HK-2 (cell line): ENCODE results near the gene RALGAPB.

Experiments used
- DNase-seq: peaks from one replicate; pipeline ENCODE4 v3.0.0-alpha.2; 2018; ENCODE audit not compliant: unreplicated experiment

RALGAPB gene

GRCh38 chr20:38609815-38610214 lies 137.2 kb downstream of the RALGAPB start:
- DNase-seq = no peak

- no peak for DNase-seq
Measured at GRCh38 chr20:38610521-38610920, 137.9 kb downstream of the RALGAPB start.

GRCh38 chr20:38612751-38613515 lies 140.3 kb downstream of the RALGAPB start:
- no peak for DNase-seq

- DNase-seq = no peak
Measured at GRCh38 chr20:38615283-38615682, 142.6 kb downstream of the RALGAPB start.

- no peak for DNase-seq
Measured at GRCh38 chr20:38616457-38616856, 143.8 kb downstream of the RALGAPB start.

GRCh38 chr20:38617011-38617829 lies 144.6 kb downstream of the RALGAPB start:
- peak; percentile 94 for DNase-seq

GRCh38 chr20:38617830-38618196 lies 145.2 kb downstream of the RALGAPB start:
- DNase-seq = no peak

GRCh38 chr20:38620441-38620840 lies 147.8 kb downstream of the RALGAPB start:
- DNase-seq = no peak

GRCh38 chr20:38623061-38623460 lies 150.4 kb downstream of the RALGAPB start:
- no peak for DNase-seq

- DNase-seq = no peak
Measured at GRCh38 chr20:38624084-38624483, 151.4 kb downstream of the RALGAPB start.

- DNase-seq = no peak
Measured at GRCh38 chr20:38625896-38626295, 153.3 kb downstream of the RALGAPB start.

GRCh38 chr20:38626921-38627659 lies 154.4 kb downstream of the RALGAPB start:
- DNase-seq = no peak
